Upper lobe of right lung (tissue), 1 donor: ENCODE measurements around the gene KIT. TPM values are rescaled to one million over a fixed set of nuclear protein-coding genes. Genes with fewer than 3 reads are reported as not detected.
A peak's percentile ranks its signal among the peaks of the same experiment; 100 is the strongest.

Experiments
- ATAC-seq: fragments of 200-7000 bp; cut with Tn5 transposase; one replicate; pipeline ENCODE4 v1.9.1; 2020; ENCODE audit warnings: mild to moderate bottlenecking, moderate library complexity
- DNase-seq: peaks from one replicate; pipeline ENCODE4 v3.0.0-alpha.2; 2020
- H3K27ac ChIP-seq: fragments of 200-600 bp; one replicate; pipeline ENCODE4 v1.8.0; 2022
- H3K27me3 ChIP-seq: fragments of 200-600 bp; one replicate; pipeline ENCODE4 v1.8.0; 2022; ENCODE audit warnings: mild to moderate bottlenecking
- H3K36me3 ChIP-seq: fragments of 200-600 bp; one replicate; pipeline ENCODE4 v1.8.0; 2022
- H3K4me1 ChIP-seq: fragments of 200-600 bp; one replicate; pipeline ENCODE4 v1.8.0; 2022
- H3K4me3 ChIP-seq: fragments of 200-600 bp; one replicate; pipeline ENCODE4 v1.8.0; 2022; ENCODE audit warnings: mild to moderate bottlenecking
- H3K9me3 ChIP-seq: fragments of 200-600 bp; one replicate; pipeline ENCODE4 v1.8.0; 2022
- CTCF ChIP-seq: fragments of 200-600 bp; IDR thresholded peaks from one replicate; pipeline ENCODE4 v1.8.0; 2022; ENCODE audit warnings: antibody characterized with exemption
- intact Hi-C: fragments of 100-400 bp; cut with DNase I; formaldehyde crosslinking; loops from one replicate; pipeline ENCODE4 v1.11.0; 2022
- total RNA-seq: library from RNA; stranded (reverse); fragmentation: NEBNext Ultra II Directional; extraction: Animal tissue kit (Norgen Biotek cat#: 25700); gene quantifications from one replicate; pipeline ENCODE4 v1.2.1, GENCODE V29; 2021
- donor health status: DM: no; HTN: yes; CAD: no; lungs with severe emphysema.

KIT gene
- total RNA-seq, 1 donor from 2014 or later: 33.3 TPM

- no peaks in the 10 kb centered on the region for H3K9me3 ChIP-seq
- ATAC-seq: peak; percentile 78
- H3K27ac ChIP-seq: peak overlapping the region; percentile 64
- no peaks in the 10 kb centered on the region for H3K36me3 ChIP-seq
- peak; percentile 75 for DNase-seq
- no peaks in the 10 kb centered on the region for H3K27me3 ChIP-seq
- no peak overlapping the region for H3K4me3 ChIP-seq
- no peak for TF ChIP-seq CTCF
- intact Hi-C loops: no loop called here
- peaks cover 16% of the 10 kb centered on the region for H3K4me1 ChIP-seq
Measured at GRCh38 chr4:54784161-54784671, 126.5 kb downstream of the KIT start.
